SU-DHL-6 (cell line): ENCODE measurements around the gene CADM2.

Experiments used
- CTCF ChIP-seq: fragments of 200-600 bp; sonication (generic); IDR thresholded peaks from one replicate; pipeline ENCODE4 v1.5.1; 2017; ENCODE audit warnings: antibody characterized with exemption, mild to moderate bottlenecking, low read length, moderate library complexity; ENCODE audit not compliant: insufficient read depth, poor library complexity, severe bottlenecking
- EZH2phosphoT487 ChIP-seq: fragments of 200-600 bp; sonication (generic), shearing (Covaris generic); conservative IDR thresholded peaks from 2 replicates; pipeline ENCODE4 v1.6.1; 2018; ENCODE audit warnings: mild to moderate bottlenecking, antibody characterized with exemption, low read length, moderate library complexity, mixed read lengths

DNA sequence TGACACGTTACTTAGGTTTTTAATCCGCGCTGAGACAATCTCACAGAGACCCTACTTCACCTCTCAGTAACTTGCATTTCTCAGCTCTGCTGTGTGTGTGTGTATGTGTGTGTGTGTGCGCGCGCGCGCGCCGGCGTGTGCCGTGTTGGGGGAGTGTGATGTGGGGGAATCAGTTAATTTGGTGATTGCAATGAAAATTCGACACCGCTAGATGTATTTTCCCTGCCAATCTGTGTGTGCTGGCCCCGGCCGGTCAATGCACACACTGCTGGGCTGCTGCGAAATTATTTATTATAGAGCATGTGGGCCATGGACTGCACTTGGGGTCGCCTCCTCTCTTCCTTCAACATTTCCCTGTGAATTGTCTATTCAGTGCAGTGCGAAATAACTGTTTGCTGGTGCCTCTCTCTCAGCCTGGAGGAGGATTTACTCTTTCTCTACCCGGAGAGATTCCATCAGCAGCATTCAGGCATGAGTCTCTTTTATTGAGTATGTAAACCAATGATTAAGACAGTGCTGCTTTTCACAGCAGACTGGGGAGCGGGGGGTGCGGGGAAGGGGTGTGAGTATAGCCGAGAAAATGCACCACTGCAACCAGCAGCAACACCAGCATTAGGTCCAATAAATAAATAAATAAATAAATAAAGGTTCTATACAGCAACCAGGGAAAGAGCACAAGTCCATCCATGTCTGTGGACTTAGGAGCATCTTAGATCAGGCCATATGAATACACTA lies 2.9 kb downstream of the CADM2 start:
- TF ChIP-seq CTCF (no peak), EZH2phosphoT487 (no peak)
